Osteocyte (in vitro differentiated cells): ENCODE results near the gene FAM171A1. TPM values are rescaled to one million over a fixed set of nuclear protein-coding genes. Genes with fewer than 3 reads are reported as not detected.

ENCODE experiments used
- DNase-seq: peaks from one replicate; pipeline ENCODE4 v3.0.0; 2021; ENCODE audit warnings: mixed read lengths; ENCODE audit not compliant: unreplicated experiment; ENCODE audit errors: extremely low spot score
- H3K27ac Mint-ChIP-seq: one replicate; pipeline ENCODE4 v1.8.0; 2021; ENCODE audit warnings: mild to moderate bottlenecking, mixed read lengths; ENCODE audit not compliant: unreplicated experiment
- H3K27me3 Mint-ChIP-seq: one replicate; pipeline ENCODE4 v1.8.0; 2021; ENCODE audit warnings: mixed read lengths; ENCODE audit not compliant: unreplicated experiment
- H3K36me3 Mint-ChIP-seq: one replicate; pipeline ENCODE4 v1.8.0; 2021; ENCODE audit warnings: mixed read lengths; ENCODE audit not compliant: unreplicated experiment
- H3K4me1 Mint-ChIP-seq: one replicate; pipeline ENCODE4 v1.8.0; 2021; ENCODE audit warnings: mixed read lengths; ENCODE audit not compliant: unreplicated experiment
- H3K4me3 Mint-ChIP-seq: one replicate; pipeline ENCODE4 v1.8.0; 2021; ENCODE audit warnings: mild to moderate bottlenecking, moderate library complexity, mixed read lengths; ENCODE audit not compliant: unreplicated experiment
- H3K9me3 Mint-ChIP-seq: one replicate; pipeline ENCODE4 v1.8.0; 2021; ENCODE audit warnings: mixed read lengths; ENCODE audit not compliant: unreplicated experiment
- total RNA-seq: library from RNA; stranded (reverse); gene quantifications from 2 replicates; pipeline ENCODE4 v1.2.1, GENCODE V29; 2021
- TF ChIP-seq, protein P1 (sequence below): fragments of 200-600 bp; sonication (generic); IDR thresholded peaks from 2 replicates; pipeline ENCODE4 v1.5.0; 2021; ENCODE audit warnings: antibody characterized with exemption, mild to moderate bottlenecking, moderate library complexity

The FAM171A1 gene
- total RNA-seq, 1 donor from 2014 or later = 30.4 TPM

DNA sequence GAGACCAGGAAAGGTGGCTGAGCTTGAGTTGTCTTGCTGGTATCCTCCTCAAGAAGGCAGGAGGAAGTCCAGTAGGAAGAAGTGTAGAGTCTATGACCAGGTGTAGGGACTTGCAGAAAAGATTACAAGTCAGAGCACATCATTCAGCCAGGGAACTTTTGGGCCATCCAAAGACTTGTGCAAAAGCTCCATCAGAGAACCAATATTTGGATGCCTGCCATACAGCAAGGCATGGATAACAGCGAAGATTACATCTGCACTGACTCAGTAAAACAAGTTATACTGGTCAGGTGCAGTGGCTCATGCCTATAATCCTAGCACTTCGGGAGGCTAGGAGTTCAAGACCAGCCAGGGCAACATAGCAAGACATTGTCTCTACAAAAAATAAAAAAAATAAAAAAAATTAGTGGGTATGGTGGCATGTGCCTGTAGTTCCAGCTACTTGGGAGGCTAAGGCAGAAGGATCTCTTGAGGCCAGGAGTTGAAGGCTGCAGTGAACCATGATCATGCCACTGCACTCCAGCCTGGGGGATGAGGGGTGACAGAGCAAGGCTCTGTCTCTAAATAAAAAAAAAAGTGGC lies 189.4 kb downstream of the FAM171A1 start:
- no peak overlapping the region for H3K4me3 Mint-ChIP-seq
- no peaks in the 10 kb centered on the region for H3K4me1 Mint-ChIP-seq
- H3K27ac Mint-ChIP-seq = no peak overlapping the region
- no peaks in the 10 kb centered on the region for H3K27me3 Mint-ChIP-seq
- no peaks in the 10 kb centered on the region for H3K36me3 Mint-ChIP-seq
- DNase-seq = no peak
- H3K9me3 Mint-ChIP-seq = no peaks in the 10 kb centered on the region
- TF ChIP-seq, protein P1, sequence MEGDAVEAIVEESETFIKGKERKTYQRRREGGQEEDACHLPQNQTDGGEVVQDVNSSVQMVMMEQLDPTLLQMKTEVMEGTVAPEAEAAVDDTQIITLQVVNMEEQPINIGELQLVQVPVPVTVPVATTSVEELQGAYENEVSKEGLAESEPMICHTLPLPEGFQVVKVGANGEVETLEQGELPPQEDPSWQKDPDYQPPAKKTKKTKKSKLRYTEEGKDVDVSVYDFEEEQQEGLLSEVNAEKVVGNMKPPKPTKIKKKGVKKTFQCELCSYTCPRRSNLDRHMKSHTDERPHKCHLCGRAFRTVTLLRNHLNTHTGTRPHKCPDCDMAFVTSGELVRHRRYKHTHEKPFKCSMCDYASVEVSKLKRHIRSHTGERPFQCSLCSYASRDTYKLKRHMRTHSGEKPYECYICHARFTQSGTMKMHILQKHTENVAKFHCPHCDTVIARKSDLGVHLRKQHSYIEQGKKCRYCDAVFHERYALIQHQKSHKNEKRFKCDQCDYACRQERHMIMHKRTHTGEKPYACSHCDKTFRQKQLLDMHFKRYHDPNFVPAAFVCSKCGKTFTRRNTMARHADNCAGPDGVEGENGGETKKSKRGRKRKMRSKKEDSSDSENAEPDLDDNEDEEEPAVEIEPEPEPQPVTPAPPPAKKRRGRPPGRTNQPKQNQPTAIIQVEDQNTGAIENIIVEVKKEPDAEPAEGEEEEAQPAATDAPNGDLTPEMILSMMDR = no peak

DNA sequence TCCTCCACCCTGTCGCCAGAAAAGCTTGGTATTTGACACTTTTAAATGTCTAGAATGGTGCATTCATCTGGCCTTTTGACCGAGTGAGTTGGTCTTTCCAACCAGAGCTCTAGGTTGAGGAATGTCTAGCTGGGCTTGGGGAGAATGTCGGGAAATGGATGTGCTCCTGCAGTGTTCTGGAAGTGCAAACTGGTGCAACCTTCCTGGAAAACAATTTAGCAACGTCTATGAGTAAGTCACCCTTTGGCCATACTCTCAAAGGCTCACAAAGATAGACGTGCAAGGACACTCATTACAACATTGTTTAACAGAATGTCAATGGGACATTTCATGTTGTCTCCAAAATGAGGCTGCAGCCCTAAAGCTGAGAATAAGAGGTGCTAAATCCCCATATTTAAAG lies 190.4 kb downstream of the FAM171A1 start:
- TF ChIP-seq, protein P1 = no peak
- Mint-ChIP-seq H3K4me1 (no peaks in the 10 kb centered on the region), H3K4me3 (no peak overlapping the region), H3K36me3 (no peaks in the 10 kb centered on the region), H3K27me3 (no peaks in the 10 kb centered on the region), H3K27ac (no peak overlapping the region), H3K9me3 (no peaks in the 10 kb centered on the region)
- no peak for DNase-seq

DNA sequence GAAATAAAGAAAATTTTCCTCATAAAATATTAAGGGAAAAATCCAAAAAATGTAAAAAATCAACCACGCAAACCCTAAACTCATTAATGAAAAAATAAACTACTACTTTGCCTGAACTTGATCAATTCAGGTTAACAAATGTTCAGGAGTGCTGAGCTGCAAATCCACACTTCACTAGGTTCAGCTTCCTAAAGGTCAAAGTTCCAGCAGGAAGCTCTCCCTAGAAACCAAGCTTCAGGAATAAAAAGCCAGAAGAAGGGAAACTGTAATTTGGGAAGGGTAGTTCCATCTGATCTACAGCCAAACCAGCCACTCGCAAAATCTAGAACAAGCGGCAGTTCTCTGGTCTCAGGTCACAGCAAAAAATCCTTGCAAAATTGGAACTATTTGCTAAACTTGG lies 194.8 kb downstream of the FAM171A1 start:
- no peak overlapping the region for H3K4me3 Mint-ChIP-seq
- no peaks in the 10 kb centered on the region for H3K27me3 Mint-ChIP-seq
- H3K4me1 Mint-ChIP-seq = no peaks in the 10 kb centered on the region
- no peak for DNase-seq
- H3K27ac Mint-ChIP-seq = no peak overlapping the region
- H3K36me3 Mint-ChIP-seq = no peaks in the 10 kb centered on the region
- H3K9me3 Mint-ChIP-seq = no peaks in the 10 kb centered on the region
- TF ChIP-seq, protein P1 = no peak

GRCh38 chr10:15175587-15175986 lies 195.5 kb downstream of the FAM171A1 start:
- Mint-ChIP-seq H3K27me3 (no peaks in the 10 kb centered on the region), H3K4me1 (no peaks in the 10 kb centered on the region), H3K4me3 (no peak overlapping the region), H3K36me3 (no peaks in the 10 kb centered on the region), H3K27ac (no peak overlapping the region), H3K9me3 (no peaks in the 10 kb centered on the region)
- TF ChIP-seq, protein P1 = no peak
- DNase-seq = no peak

- TF ChIP-seq, protein P1 = no peak
- Mint-ChIP-seq H3K4me1 (peaks cover 10% of the 10 kb centered on the region), H3K36me3 (no peaks in the 10 kb centered on the region), H3K27ac (no peak overlapping the region), H3K27me3 (no peaks in the 10 kb centered on the region), H3K9me3 (no peaks in the 10 kb centered on the region), H3K4me3 (no peak overlapping the region)
- no peak for DNase-seq
These were observed 198.7 kb downstream of the FAM171A1 start for GRCh38 chr10:15172306-15172840.
